Neuron (in vitro differentiated cells): Measurements from ENCODE around the gene CHST11.
"Not testable (repeated sequence)": the region's sequence is repeated elsewhere in the genome, so short reads cannot be mapped to it uniquely, and the experiment has no call there.

Experiments
- H2AFZ ChIP-seq: one replicate; pipeline ENCODE4 v1.6.1; 2013; ENCODE audit warnings: low read depth, mild to moderate bottlenecking, inconsistent platforms, low read length, moderate library complexity
- H3K27me3 ChIP-seq: one replicate; pipeline ENCODE4 v1.6.1; 2013; ENCODE audit warnings: low read length; ENCODE audit not compliant: insufficient read depth
- H3K36me3 ChIP-seq: one replicate; pipeline ENCODE4 v1.6.1; 2013; ENCODE audit warnings: low read length; ENCODE audit not compliant: insufficient read depth
- H3K4me1 ChIP-seq: one replicate; pipeline ENCODE4 v1.6.1; 2013; ENCODE audit warnings: low read length; ENCODE audit not compliant: insufficient read depth
- H3K4me3 ChIP-seq: 2 replicates; pipeline ENCODE4 v1.5.1; 2013; ENCODE audit warnings: mild to moderate bottlenecking, low read length, moderate library complexity
- H3K9me3 ChIP-seq: one replicate; pipeline ENCODE4 v1.6.1; 2013; ENCODE audit warnings: low read length

The CHST11 gene

GRCh38 chr12:104741497-104742367 lies 285.0 kb downstream of the CHST11 start:
- no peak overlapping the region for H3K4me3 ChIP-seq
- H3K36me3 ChIP-seq: no peaks in the 10 kb centered on the region
- no peaks in the 10 kb centered on the region for H3K27me3 ChIP-seq
- H3K4me1 ChIP-seq: peaks cover 15% of the 10 kb centered on the region
- no peaks in the 10 kb centered on the region for H3K9me3 ChIP-seq
- H2AFZ ChIP-seq: no peak overlapping the region

- H3K9me3 ChIP-seq: no peaks in the 10 kb centered on the region
- no peak overlapping the region for H3K4me3 ChIP-seq
- no peaks in the 10 kb centered on the region for H3K36me3 ChIP-seq
- no peaks in the 10 kb centered on the region for H3K27me3 ChIP-seq
- H2AFZ ChIP-seq: no peak overlapping the region
- H3K4me1 ChIP-seq: peaks cover 12% of the 10 kb centered on the region
These were observed 285.9 kb downstream of the CHST11 start for GRCh38 chr12:104742551-104743201.

- Histone ChIP-seq H3K4me1 (peaks cover 7% of the 10 kb centered on the region), H3K9me3 (no peaks in the 10 kb centered on the region), H2AFZ (no peak overlapping the region), H3K4me3 (no peak overlapping the region), H3K27me3 (no peaks in the 10 kb centered on the region), H3K36me3 (no peaks in the 10 kb centered on the region)
These were observed 286.4 kb downstream of the CHST11 start for GRCh38 chr12:104743202-104743580.

- not testable (repeated sequence) for H3K27me3 ChIP-seq, H3K4me3 ChIP-seq, H3K36me3 ChIP-seq, H3K4me1 ChIP-seq, H2AFZ ChIP-seq, H3K9me3 ChIP-seq
These were observed 287.2 kb downstream of the CHST11 start for GRCh38 chr12:104743753-104744548.

GRCh38 chr12:104746467-104747088 lies 289.8 kb downstream of the CHST11 start:
- Histone ChIP-seq H3K4me1 (peaks cover 12% of the 10 kb centered on the region), H2AFZ (no peak overlapping the region), H3K36me3 (no peaks in the 10 kb centered on the region), H3K27me3 (no peaks in the 10 kb centered on the region), H3K4me3 (no peak overlapping the region), H3K9me3 (no peaks in the 10 kb centered on the region)

GRCh38 chr12:104747330-104747729 lies 290.6 kb downstream of the CHST11 start:
- H2AFZ ChIP-seq: no peak overlapping the region
- no peaks in the 10 kb centered on the region for H3K36me3 ChIP-seq
- no peaks in the 10 kb centered on the region for H3K9me3 ChIP-seq
- peaks cover 12% of the 10 kb centered on the region for H3K4me1 ChIP-seq
- H3K4me3 ChIP-seq: no peak overlapping the region
- H3K27me3 ChIP-seq: no peaks in the 10 kb centered on the region

- no peak overlapping the region for H2AFZ ChIP-seq
- H3K36me3 ChIP-seq: no peaks in the 10 kb centered on the region
- peaks cover 8% of the 10 kb centered on the region for H3K4me1 ChIP-seq
- no peaks in the 10 kb centered on the region for H3K9me3 ChIP-seq
- H3K4me3 ChIP-seq: no peak overlapping the region
- H3K27me3 ChIP-seq: no peaks in the 10 kb centered on the region
These were observed 291.2 kb downstream of the CHST11 start for GRCh38 chr12:104747955-104748354.

- no peaks in the 10 kb centered on the region for H3K9me3 ChIP-seq
- no peaks in the 10 kb centered on the region for H3K36me3 ChIP-seq
- H2AFZ ChIP-seq: no peak overlapping the region
- no peaks in the 10 kb centered on the region for H3K27me3 ChIP-seq
- H3K4me3 ChIP-seq: no peak overlapping the region
- peaks cover 8% of the 10 kb centered on the region for H3K4me1 ChIP-seq
These were observed 291.6 kb downstream of the CHST11 start for GRCh38 chr12:104748356-104748755.

GRCh38 chr12:104748790-104749189 lies 292.0 kb downstream of the CHST11 start:
- Histone ChIP-seq H3K4me1 (peaks cover 8% of the 10 kb centered on the region), H3K4me3 (no peak overlapping the region), H3K9me3 (no peaks in the 10 kb centered on the region), H3K36me3 (no peaks in the 10 kb centered on the region), H2AFZ (no peak overlapping the region), H3K27me3 (no peaks in the 10 kb centered on the region)

- H2AFZ ChIP-seq: no peak overlapping the region
- H3K9me3 ChIP-seq: no peaks in the 10 kb centered on the region
- H3K36me3 ChIP-seq: no peaks in the 10 kb centered on the region
- H3K4me3 ChIP-seq: no peak overlapping the region
- H3K27me3 ChIP-seq: no peaks in the 10 kb centered on the region
- H3K4me1 ChIP-seq: peaks cover 8% of the 10 kb centered on the region
These were observed 292.8 kb downstream of the CHST11 start for GRCh38 chr12:104749545-104749944.

GRCh38 chr12:104750061-104750460 lies 293.3 kb downstream of the CHST11 start:
- Histone ChIP-seq H3K27me3 (no peaks in the 10 kb centered on the region), H3K36me3 (no peaks in the 10 kb centered on the region)

GRCh38 chr12:104751120-104751519 lies 294.4 kb downstream of the CHST11 start:
- Histone ChIP-seq H3K4me3 (no peak overlapping the region), H2AFZ (no peak overlapping the region), H3K4me1 (peaks cover 8% of the 10 kb centered on the region), H3K36me3 (no peaks in the 10 kb centered on the region), H3K9me3 (no peaks in the 10 kb centered on the region), H3K27me3 (no peaks in the 10 kb centered on the region)

More at GRCh38 chr12:104750061-104750460, 293.3 kb downstream of the CHST11 start:
- Histone ChIP-seq H3K4me1 (peaks cover 8% of the 10 kb centered on the region), H3K9me3 (no peaks in the 10 kb centered on the region), H2AFZ (no peak overlapping the region), H3K4me3 (no peak overlapping the region)
